ENCODE data around the gene TKTL2.
A peak's percentile ranks its signal among the peaks of the same experiment; 100 is the strongest.

The TKTL2 gene

GRCh38 chr4:163485589-163485988, 12.0 kb upstream of the TKTL2 start:
- H3K9ac ChIP-seq (ENCODE audit: low read depth, low read length): no peak overlapping the region
- no peaks in the 10 kb centered on the region for H3K27me3 ChIP-seq (ENCODE audit: insufficient read depth, low read length, poor library complexity)
- H4K20me1 ChIP-seq (ENCODE audit: insufficient read depth, low read length): no peaks in the 10 kb centered on the region
- ATAC-seq (ENCODE audit: insufficient read depth, low read depth) (no peak), DNase-seq (no peak)
- H3K27ac ChIP-seq (ENCODE audit: low read length): no peak overlapping the region
- H3K4me2 ChIP-seq (ENCODE audit: insufficient read depth, low read length): no peak overlapping the region
- TF ChIP-seq EZH2 (IDR thresholded peaks at IDR 0.05; ENCODE audit: borderline replicate concordance, low read depth, low read length, severe bottlenecking): no peak
- TF ChIP-seq, protein P1, sequence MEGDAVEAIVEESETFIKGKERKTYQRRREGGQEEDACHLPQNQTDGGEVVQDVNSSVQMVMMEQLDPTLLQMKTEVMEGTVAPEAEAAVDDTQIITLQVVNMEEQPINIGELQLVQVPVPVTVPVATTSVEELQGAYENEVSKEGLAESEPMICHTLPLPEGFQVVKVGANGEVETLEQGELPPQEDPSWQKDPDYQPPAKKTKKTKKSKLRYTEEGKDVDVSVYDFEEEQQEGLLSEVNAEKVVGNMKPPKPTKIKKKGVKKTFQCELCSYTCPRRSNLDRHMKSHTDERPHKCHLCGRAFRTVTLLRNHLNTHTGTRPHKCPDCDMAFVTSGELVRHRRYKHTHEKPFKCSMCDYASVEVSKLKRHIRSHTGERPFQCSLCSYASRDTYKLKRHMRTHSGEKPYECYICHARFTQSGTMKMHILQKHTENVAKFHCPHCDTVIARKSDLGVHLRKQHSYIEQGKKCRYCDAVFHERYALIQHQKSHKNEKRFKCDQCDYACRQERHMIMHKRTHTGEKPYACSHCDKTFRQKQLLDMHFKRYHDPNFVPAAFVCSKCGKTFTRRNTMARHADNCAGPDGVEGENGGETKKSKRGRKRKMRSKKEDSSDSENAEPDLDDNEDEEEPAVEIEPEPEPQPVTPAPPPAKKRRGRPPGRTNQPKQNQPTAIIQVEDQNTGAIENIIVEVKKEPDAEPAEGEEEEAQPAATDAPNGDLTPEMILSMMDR (IDR thresholded peaks at IDR 0.05; ENCODE audit: borderline replicate concordance, extremely low read depth, low read length, poor library complexity, severe bottlenecking): no peak
- no peaks in the 10 kb centered on the region for H3K4me1 ChIP-seq (ENCODE audit: insufficient read depth, low read length)
- H3K36me3 ChIP-seq (ENCODE audit: insufficient read depth, low read length): no peaks in the 10 kb centered on the region
- H2AFZ ChIP-seq (ENCODE audit: low read depth, low read length): no peak overlapping the region
- no peaks in the 10 kb centered on the region for H3K79me2 ChIP-seq (ENCODE audit: insufficient read depth, low read length)
- H3K9me3 ChIP-seq (ENCODE audit: insufficient read depth, low read length, severe bottlenecking): no peaks in the 10 kb centered on the region
- H3K4me3 ChIP-seq (ENCODE audit: low read depth in 1 of 2, low read length in 2 of 2): no peak overlapping the region

- H3K79me2 ChIP-seq (ENCODE audit: insufficient read depth, low read length): no peaks in the 10 kb centered on the region
- no peak overlapping the region for H3K9ac ChIP-seq (ENCODE audit: low read depth, low read length)
- no peaks in the 10 kb centered on the region for H4K20me1 ChIP-seq (ENCODE audit: insufficient read depth, low read length)
- DNase-seq: peak; percentile 65
- H3K9me3 ChIP-seq (ENCODE audit: insufficient read depth, low read length, severe bottlenecking): no peaks in the 10 kb centered on the region
- H3K4me3 ChIP-seq (ENCODE audit: low read depth in 1 of 2, low read length in 2 of 2): no peak overlapping the region
- no peaks in the 10 kb centered on the region for H3K36me3 ChIP-seq (ENCODE audit: insufficient read depth, low read length)
- no peak overlapping the region for H2AFZ ChIP-seq (ENCODE audit: low read depth, low read length)
- no peaks in the 10 kb centered on the region for H3K27me3 ChIP-seq (ENCODE audit: insufficient read depth, low read length, poor library complexity)
- H3K27ac ChIP-seq (ENCODE audit: low read length): no peak overlapping the region
- H3K4me1 ChIP-seq (ENCODE audit: insufficient read depth, low read length): no peaks in the 10 kb centered on the region
- H3K4me2 ChIP-seq (ENCODE audit: insufficient read depth, low read length): no peak overlapping the region
- peak; percentile 87 for ATAC-seq (ENCODE audit: insufficient read depth, low read depth)
- TF ChIP-seq, protein P1 (IDR thresholded peaks at IDR 0.05; ENCODE audit: borderline replicate concordance, extremely low read depth, low read length, poor library complexity, severe bottlenecking): peak; percentile 79
- no peak for TF ChIP-seq EZH2 (IDR thresholded peaks at IDR 0.05; ENCODE audit: borderline replicate concordance, low read depth, low read length, severe bottlenecking)
These were observed 11.4 kb upstream of the TKTL2 start for GRCh38 chr4:163484906-163485305.

DNA sequence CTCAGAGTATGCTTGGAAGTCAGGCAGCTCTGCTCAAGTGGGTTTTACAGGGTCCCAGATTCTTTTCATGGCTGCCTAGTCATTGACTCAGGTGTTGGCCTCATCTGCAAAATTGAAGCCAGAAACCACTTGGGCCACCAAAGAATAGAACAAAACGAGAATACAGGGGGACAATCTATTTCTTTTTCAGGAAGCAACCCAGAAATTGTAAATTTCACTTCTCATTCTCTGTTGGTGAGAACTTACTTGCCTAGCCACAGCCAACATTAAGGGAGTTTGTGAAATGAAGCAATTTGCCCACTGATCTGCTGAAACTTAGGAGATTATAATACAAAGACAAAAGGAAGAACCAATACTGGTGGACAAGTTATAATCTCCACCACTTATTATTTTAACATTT, 8.6 kb upstream of the TKTL2 start:
- no peak for TF ChIP-seq EZH2 (IDR thresholded peaks at IDR 0.05; ENCODE audit: borderline replicate concordance, low read depth, low read length, severe bottlenecking)
- TF ChIP-seq, protein P1 (IDR thresholded peaks at IDR 0.05; ENCODE audit: borderline replicate concordance, extremely low read depth, low read length, poor library complexity, severe bottlenecking): no peak
- Histone ChIP-seq H3K9ac (ENCODE audit: low read depth, low read length) (no peak overlapping the region), H3K9me3 (ENCODE audit: insufficient read depth, low read length, severe bottlenecking) (no peaks in the 10 kb centered on the region), H3K4me1 (ENCODE audit: insufficient read depth, low read length) (no peaks in the 10 kb centered on the region), H3K27me3 (ENCODE audit: insufficient read depth, low read length, poor library complexity) (no peaks in the 10 kb centered on the region), H4K20me1 (ENCODE audit: insufficient read depth, low read length) (no peaks in the 10 kb centered on the region), H3K4me3 (ENCODE audit: low read depth in 1 of 2, low read length in 2 of 2) (no peak overlapping the region), H3K4me2 (ENCODE audit: insufficient read depth, low read length) (no peak overlapping the region), H2AFZ (ENCODE audit: low read depth, low read length) (no peak overlapping the region), H3K36me3 (ENCODE audit: insufficient read depth, low read length) (no peaks in the 10 kb centered on the region), H3K79me2 (ENCODE audit: insufficient read depth, low read length) (no peaks in the 10 kb centered on the region), H3K27ac (ENCODE audit: low read length) (no peak overlapping the region)
- ATAC-seq (ENCODE audit: insufficient read depth, low read depth) (no peak), DNase-seq (no peak)
